CMK (cell line): Measurements from ENCODE around the gene BNC2.
"Not testable (repeated sequence)": the region's sequence is repeated elsewhere in the genome, so short reads cannot be mapped to it uniquely, and the experiment has no call there.

Source experiments
- DNase-seq: peaks from one replicate; pipeline ENCODE4 v3.0.0-alpha.2; 2010; ENCODE audit warnings: low read depth

The BNC2 gene

DNA sequence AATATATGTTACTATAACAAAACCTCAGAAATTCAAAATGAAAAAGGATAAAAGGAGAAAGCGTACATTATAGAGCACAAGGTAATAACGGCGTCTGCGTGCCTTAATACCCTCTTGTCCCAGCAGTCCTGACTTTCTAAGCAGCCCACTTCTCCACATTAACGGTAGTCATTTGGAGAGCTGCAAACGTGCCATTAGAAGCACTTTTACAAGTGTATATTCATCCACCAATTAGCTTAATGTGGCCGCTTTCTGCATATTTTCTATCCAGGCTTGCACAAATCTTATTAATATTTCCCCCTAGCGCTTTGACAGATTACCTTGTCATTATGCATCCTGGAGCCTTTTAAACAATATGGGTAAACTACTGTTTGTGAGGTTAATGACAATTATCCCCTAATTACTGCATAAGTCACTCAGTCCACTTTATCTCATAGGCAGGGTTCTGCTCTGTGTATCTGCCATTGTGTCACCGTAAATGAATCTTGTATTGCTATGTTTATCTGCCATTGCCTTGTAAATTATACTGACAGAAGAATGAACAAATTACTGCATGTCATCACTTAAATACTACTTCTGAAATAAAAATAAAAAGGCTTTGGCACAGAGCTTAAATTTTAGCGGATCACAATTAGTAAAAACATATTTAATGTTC is 421.3 kb downstream of the BNC2 start:
- DNase-seq, result no peak

DNA sequence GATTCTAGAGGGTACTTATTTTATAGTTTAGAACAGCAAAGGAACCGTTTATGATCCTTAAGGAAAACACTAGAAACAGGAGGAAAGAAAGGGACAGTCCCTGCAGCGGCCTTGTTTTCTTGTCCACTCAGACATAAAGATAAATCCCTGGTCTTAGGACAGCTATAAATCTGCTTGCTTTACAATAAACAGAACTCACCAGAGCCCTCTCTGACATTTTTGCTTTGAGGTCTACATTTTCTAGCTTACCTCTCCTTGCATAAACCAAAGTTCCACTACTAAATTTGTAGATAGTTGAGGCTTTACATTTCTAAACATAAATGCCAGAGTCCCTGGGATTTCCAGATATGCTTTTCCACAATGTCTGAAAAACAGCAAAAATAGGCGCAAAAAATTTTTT is 422.5 kb downstream of the BNC2 start:
- DNase-seq, result no peak

DNA sequence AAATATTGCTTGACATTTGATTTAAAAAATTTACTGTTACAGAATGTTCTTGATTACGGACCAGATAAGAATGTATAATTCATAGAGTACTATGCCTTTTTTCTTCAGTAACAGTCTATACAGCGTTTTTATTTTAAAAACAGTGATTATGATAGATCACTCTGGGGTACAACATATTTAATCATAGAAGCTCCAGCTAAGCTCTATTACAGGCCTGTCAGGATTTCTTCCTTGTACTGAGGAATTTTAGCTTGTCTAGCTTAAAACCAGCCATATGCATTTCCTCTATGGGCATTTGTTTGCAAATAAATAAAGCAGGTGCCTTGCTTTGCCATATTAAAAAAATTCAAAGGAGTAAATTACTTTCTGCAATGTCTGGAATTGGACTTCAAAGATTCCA is 423.8 kb downstream of the BNC2 start:
- DNase-seq, result no peak

DNA sequence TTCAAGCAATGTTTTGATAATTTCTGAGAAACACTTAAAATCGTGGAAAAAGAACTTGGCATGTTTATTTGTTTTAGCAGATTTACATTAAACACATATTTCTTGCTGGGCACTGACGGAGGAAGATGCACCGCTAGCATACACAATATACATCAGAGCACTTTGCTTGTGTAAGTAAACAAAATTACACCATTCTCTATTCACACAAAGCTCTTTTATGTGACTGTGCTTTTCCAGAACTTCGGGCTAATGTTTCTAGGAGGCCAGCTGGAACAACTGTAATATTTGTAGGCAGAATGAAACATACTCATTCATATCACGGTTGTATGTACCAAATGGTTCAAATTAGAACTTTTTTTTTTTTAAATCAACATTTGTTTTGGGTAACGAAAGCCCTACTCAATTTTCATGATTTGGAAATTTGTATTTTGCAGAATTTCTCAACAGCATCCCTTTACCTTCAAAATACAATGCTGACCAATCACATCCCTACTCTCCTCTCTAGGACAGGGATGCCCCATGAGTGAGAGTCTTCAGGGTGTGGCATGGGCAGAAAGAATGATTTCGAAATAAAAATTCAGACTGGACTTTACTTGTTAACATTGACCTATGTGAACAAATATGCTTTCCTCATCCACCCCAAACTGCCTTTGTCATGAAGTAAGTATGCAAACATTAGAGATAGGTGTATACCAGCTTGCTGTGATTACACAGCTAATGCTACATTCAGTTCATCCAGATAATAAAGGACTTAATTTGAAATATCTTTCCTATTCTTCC is 425.1 kb downstream of the BNC2 start:
- no peak for DNase-seq

DNA sequence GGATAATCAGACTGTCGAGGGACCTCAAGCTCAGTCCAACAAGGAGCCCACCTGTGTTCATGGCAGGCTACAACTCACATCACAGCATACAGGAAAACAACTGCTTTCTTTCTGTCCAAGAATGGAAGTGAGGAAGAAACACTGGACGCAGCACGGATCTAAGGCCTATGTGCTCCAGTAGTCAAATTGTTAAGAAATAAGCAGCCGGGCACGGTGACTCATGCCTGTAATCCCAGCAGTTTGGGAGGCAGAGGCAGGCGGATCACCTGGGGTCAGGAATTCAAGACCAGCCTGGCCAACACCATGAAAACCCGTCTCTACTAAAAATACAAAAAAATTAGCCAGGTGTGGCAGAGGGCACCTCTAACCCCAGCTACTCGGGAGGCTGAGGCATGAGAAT is 427.8 kb downstream of the BNC2 start:
- no peak for DNase-seq

DNA sequence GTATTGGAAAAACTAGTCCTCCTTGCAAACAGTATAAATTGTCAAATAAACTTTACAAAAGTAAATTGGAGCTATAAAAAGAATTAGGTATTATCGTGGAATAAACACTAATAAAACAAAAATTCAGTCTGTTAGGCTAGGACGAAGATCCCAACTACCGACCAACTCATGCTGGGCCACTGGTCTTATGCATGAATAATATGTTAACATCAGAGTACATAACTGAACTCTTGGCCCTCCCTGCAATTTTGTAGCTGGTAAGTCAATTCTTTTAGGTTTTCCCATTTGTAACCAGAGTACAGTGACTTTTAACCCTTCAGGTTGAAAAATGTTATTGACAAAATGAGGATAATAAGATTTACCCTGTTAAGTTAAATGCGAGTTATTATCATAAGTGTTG is 428.7 kb downstream of the BNC2 start:
- DNase-seq, result no peak

DNA sequence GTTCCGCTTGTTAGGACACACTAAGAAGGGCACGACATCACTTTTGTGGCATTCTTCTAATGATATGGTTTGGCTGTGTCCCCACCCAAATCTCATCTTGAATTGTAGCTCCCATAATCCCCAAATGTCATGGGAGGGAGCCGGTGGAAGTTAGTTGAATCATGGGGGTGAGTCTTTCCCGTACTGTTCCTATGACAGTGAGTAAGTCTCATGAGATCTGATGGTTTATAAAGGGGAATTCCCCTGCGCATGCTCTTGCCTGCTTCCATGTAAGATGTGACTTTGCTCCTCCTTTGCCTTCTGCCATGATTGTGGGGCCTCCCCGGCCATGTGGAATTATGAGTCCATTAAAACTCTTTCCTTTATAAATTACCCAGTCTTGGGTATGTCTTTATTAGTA is 431.6 kb downstream of the BNC2 start:
- DNase-seq, result not testable (repeated sequence)

DNA sequence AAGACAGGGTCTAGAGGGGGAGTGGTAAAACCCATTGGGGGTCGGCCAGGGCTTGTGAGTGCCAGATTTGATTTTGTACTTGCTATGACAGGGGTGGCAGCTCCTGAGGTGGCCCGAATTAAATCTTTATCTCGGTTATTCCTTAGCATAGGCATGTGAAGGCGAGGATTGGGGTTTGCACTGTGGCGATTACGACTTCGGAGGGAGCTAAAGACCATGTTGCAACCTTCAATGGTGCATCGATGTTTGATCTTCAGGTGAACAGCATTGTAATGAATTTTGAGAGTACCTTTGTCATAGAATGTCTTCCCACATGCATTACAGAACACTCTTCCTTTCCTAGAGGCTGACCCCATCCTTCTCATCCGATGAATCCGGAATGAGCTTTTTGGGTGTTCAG is 433.9 kb downstream of the BNC2 start:
- no peak for DNase-seq

DNA sequence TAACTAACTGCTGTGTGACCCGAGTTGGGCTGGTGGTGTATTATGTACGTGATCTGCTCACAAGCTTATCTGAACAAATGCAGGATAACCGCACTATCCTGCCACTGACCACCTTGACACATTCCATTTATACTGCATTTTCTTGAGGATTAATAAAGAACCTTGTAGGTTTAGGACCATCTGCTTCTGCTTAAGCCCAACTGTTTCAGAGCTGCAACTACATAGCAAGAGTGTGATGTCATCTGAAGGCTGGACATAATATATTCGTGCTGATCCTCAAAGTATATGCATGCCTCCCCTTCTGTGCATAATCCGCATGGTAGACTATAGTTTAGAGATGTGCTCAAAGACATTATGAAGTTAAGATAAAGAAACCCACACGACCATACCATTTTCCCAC is 435.9 kb downstream of the BNC2 start:
- DNase-seq, result no peak

DNA sequence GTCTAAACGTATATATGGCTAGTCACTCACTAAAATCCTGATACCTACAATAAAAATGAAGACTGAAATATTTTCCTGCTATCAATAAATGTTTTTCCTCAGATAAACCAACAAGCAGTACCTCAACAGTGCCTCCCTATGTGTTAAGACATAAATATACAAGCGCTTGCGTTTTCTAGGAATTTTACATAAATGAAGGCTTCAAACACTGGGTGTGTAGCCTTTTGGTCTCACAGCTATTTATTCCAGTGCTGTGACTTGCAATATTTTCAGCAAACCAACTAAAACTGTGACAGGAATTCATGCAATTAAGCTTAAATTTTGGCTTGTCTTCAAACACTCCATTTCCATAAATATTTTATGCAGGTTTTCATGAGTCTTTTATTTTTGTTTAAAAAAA is 437.0 kb downstream of the BNC2 start:
- DNase-seq, result no peak

DNA sequence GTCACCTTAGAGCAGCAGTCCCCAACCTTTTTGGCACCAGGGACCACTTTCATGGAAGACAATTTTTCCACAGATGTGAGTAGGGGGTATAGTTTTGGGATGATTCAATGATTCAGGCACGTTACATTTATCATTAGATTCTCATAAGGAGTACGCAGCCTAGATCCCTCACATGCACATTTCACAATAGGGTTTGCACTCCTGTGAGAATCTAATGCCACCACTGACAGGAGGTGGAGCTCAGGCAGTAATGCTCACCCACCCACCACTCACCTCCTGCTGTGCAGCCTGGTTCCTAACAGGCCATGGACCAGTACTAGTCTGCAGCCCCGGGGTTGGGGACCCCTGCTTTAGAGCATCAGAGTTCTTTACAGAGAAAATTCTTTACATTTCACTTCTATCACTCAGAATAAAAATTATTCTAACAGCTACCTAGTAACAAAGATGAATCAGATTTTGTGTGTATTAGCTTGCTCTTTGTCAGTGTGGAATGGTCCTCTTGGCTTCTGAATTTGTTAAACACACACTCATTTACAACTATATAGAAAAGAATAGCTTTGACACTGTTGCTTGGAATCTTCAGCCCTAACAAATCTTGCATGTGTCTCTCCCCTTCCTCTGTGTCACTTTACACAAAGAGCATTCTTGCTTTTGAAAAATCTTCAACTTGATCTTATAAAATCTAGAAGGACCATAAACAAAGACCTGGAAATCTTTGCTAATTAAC is 438.6 kb downstream of the BNC2 start:
- DNase-seq, result no peak

DNA sequence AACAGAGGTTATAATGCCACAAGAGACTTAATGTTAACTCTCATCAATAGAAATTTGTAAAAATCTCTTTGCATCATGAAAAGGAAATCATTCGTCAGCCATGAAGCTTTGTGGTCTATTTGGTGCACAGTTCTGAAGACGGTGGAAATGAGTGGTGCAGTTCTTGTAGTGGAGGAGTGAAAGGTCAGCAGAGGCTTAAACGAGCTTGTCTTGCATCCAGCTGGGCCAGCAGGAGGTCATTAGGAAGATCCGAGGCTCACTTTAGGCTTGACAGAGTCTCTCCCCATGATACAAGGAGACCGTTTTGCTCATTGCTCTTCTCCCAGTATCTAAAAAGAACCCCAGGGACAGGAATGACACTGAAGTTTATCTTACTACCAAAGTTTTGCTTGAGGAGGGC is 440.8 kb downstream of the BNC2 start:
- DNase-seq, result no peak

DNA sequence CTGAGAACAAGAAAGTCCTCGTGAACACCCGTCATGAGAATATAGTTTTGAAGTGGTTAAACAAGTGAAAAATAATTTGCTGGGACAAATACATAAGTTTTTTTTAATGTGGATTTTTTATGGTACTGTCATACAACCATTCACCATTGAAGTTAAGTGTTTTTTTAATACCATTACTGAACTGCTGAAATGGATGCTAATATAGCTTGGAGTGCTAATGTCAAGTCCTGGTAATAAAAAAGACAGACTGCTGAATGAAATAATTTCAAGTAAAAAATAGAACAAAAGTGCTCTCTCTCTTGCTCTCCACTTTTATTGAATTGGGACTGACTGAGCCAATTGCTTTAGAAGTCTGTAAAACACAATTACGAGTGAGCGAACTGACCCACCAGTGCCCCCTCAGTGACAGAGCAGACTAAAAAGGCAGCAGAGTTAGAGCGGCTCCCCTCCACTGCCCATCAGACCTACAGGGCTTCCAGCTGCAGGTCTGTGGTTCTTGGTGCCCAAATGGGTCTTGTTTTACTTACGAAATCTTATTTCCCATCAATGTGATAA is 442.5 kb downstream of the BNC2 start:
- DNase-seq, result no peak

DNA sequence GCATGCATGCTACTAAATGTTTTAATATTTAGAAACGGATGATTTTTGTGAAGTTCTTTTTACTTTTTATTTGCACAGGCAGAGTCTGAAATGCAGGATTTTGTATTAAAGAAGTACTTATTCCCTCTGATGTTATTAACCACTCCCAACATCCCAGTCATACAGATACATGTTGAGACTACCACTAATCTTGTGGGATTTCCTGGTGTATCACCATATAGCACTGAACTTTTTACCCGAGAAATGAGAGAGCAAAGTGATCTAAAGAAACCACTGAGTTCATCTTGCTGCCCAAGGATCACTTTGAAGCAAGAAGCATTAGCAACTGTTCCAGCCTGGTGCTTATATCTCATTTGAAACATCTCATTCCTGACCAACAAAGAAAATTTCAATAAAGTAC is 443.8 kb downstream of the BNC2 start:
- no peak for DNase-seq

DNA sequence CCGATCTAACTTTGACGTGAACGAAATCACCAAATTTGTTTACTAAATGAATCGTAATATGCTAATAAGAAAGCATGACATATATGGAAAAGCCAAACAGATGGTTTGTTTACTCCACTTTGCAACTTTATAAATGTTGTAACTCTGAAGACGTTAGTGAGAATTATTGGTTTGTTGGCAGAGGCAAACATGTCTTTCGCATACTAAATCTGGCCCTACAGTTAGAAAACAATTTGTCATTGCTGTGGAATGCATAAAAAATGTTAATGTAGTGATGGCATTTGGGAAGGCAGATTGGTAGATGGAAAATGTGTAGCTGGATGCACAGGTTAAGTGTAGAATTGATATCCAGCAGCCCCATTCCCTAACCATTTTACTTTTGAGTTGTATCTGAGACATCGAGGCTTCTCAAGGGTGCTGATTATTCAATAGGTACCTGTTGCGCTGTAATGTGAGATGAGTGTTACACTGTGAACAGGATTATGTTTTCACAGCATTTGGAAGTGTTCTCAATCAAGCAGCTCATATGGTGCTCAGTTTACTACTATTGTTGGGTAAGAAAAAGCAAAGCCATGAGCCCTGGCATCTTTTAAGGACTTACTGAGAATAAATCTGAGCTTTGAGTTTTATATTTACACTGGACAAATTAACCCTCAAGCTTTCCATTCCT is 444.8 kb downstream of the BNC2 start:
- no peak for DNase-seq

DNA sequence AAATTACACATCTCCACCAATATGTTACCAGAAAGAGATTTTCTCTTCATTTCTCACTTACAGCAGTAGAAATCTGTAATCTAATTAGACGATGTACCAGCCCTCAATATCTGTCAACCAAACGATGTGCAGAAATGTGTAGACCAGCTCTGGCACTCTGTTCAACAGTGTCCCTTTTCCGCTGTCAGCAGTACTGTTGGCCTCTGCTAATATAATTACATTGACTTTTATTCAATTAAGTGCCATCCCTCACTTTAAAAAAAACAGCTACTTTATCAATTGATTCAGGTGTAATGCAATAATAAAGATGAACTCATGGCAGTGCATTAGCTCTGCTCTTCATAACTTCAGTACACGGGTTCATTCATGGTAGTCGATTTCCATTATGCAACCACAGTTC is 448.4 kb downstream of the BNC2 start:
- no peak for DNase-seq

DNA sequence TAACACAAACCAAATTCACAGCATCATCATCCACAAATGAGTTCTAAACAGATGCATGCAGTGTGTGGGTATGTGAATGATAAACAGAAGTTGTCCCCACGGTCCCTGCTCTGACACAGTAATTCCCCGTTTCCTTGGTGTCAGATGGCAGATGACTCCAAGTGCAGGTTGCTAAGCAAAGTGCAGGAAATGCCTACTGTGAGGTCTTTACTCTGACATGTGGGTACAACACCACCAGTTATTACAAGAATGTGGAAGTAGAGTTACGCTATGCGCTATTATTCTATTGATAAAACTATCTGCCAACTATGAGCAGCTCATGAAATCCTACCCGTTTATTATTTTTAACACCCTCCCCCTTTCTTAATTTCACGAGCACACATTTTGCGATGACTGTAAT is 448.9 kb downstream of the BNC2 start:
- DNase-seq, result no peak

DNA sequence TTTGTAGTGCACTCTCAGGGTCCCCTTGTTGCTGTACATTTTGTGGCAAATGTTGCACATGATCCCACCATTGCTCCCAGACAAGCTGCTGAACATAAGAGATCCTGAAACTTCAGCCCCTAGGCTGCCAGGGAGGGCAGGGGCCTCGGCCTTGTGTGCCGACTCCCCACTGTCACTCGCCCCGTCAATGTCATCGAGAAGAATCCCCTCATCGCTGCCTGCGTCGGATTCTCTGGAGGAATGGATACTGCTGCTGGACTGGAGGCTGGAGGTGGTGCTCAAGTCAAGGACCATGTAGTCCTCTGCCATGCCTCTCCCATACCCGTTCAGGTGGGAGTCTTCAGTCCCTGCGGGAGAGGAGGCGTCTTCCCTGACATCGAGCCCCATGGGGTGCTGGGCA is 451.3 kb downstream of the BNC2 start:
- no peak for DNase-seq

DNA sequence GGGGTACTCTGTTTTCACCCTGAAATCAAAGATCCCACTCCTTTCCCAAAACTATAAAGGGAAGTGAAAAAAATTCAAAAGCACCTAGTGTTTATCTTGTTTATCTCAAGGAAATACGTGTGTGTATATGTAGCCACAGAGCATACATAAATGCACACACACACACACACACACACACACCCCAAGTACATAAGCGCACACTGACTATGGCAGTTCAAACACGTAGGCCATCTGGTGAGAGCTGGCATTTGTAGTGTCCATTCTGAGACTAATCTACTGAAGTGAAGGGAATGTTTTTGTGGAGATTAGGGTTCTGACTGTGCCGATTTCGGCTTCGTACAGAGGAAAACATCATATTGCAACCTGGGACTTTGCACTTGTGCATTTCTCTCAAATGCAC is 451.7 kb downstream of the BNC2 start:
- DNase-seq, result no peak

DNA sequence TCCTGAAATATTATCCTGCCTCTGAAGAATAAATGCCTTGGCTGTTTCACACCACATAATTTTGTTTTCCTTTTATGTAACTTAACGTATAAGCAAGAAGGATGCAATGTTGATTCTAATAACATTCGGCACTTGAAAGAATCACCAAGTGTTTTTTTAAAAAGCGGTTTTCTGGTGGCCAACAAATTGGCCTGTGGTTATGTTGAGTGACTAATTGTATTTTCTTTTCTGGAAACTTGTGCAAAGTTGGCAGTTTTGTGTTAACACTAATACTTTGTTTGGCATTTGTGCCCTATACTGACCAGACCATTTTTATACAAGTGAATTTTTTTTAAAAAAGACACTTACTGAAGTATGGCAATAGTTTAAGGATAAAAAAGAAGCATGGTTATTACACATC is 452.7 kb downstream of the BNC2 start:
- no peak for DNase-seq

DNA sequence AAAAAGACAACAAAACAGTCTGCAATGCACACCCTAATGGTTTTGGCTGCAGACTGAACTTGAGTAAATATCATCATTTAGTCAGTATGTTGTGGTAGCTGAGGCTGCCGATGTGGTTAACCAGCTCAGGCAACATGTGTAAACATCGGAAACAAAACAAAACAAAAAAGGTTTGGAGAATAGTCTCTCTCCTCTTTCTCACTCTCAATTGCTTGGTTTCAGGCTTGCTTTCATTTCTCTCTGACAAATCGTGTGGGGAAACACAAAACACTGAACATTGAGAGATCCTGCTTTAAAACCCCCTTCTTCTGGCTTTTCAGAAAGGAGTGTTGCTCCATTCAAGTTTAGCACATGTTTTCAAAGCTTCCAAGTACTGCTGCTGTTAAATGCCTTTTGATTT is 453.3 kb downstream of the BNC2 start:
- no peak for DNase-seq

DNA sequence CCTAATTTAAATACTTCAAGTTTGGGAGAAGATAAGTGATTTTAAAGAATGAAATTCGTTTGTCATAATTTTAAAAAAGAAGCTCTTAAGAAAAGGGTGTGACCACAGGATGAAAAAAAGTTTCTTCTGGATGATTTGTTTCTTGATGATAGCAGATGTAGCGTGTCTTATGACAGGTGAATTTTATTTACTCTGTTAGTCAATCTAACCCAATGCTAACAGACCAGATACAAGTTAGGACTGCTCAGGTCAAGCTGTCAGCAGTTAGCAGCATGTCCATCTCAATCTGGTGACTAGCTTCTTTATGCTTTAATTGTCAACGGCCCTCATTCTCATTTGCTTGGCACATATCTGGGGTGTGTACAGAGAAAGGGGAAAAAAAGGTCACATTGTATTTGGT is 456.0 kb downstream of the BNC2 start:
- no peak for DNase-seq
